Kidney epithelial cell (primary cell): Measurements from ENCODE around the gene TRIM61. TPM values are rescaled to one million over a fixed set of nuclear protein-coding genes. Genes with fewer than 3 reads are reported as not detected.
"Not testable (repeated sequence)": the region's sequence is repeated elsewhere in the genome, so short reads cannot be mapped to it uniquely, and the experiment has no call there.

ENCODE experiments used
- DNase-seq: peaks from one replicate; pipeline ENCODE4 v3.0.0-alpha.2; 2010; ENCODE audit warnings: low read depth
- H3K27me3 ChIP-seq: 2 replicates; pipeline ENCODE4 v1.6.0; 2011; ENCODE audit warnings: low read length; ENCODE audit not compliant: control insufficient read depth, insufficient read depth
- H3K36me3 ChIP-seq: 2 replicates; pipeline ENCODE4 v1.5.1; 2011; ENCODE audit warnings: low read length; ENCODE audit not compliant: control insufficient read depth, insufficient read depth
- H3K4me3 ChIP-seq: 2 replicates; pipeline ENCODE4 v1.5.1; 2011; ENCODE audit warnings: low read depth, mild to moderate bottlenecking, control low read depth, low read length
- total RNA-seq: library from RNA; depleted of rRNA; stranded (reverse); fragments of >200 nt; gene quantifications from 2 replicates; pipeline ENCODE4 v1.2.3, GENCODE V29; 2015
- TF ChIP-seq, protein P1 (sequence below): IDR thresholded peaks from 2 replicates; pipeline ENCODE4 v1.5.1; 2011; ENCODE audit warnings: mild to moderate bottlenecking, moderate library complexity, low read length, control low read depth, inconsistent platforms; ENCODE audit not compliant: insufficient read depth, poor library complexity, severe bottlenecking

TRIM61 gene
- total RNA-seq, 1 donor from 2014 or later: 4.5 TPM

DNA sequence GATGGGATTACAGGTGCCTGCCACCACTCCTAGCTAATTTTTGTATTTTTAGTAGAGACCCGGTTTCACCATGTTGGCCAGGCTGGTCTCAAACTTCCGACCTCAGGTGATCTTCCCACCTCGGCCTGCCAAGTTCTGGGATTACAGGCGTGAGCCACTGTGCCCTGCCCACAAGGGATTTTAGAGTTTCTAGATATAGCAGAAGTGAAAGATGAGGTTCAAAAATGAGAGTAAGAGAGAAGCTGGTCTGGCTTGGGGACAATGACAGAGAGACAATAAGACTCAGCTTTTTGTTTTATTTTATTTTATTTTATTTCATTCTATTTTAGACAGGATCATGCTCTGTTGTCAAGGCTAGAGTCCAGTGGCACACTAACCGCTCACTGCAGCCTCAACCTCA is 30.6 kb downstream of the TRIM61 start:
- H3K27me3 ChIP-seq: no peaks in the 10 kb centered on the region
- H3K36me3 ChIP-seq: no peaks in the 10 kb centered on the region
- DNase-seq: no peak
- no peak overlapping the region for H3K4me3 ChIP-seq
- TF ChIP-seq, protein P1, sequence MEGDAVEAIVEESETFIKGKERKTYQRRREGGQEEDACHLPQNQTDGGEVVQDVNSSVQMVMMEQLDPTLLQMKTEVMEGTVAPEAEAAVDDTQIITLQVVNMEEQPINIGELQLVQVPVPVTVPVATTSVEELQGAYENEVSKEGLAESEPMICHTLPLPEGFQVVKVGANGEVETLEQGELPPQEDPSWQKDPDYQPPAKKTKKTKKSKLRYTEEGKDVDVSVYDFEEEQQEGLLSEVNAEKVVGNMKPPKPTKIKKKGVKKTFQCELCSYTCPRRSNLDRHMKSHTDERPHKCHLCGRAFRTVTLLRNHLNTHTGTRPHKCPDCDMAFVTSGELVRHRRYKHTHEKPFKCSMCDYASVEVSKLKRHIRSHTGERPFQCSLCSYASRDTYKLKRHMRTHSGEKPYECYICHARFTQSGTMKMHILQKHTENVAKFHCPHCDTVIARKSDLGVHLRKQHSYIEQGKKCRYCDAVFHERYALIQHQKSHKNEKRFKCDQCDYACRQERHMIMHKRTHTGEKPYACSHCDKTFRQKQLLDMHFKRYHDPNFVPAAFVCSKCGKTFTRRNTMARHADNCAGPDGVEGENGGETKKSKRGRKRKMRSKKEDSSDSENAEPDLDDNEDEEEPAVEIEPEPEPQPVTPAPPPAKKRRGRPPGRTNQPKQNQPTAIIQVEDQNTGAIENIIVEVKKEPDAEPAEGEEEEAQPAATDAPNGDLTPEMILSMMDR: no peak

DNA sequence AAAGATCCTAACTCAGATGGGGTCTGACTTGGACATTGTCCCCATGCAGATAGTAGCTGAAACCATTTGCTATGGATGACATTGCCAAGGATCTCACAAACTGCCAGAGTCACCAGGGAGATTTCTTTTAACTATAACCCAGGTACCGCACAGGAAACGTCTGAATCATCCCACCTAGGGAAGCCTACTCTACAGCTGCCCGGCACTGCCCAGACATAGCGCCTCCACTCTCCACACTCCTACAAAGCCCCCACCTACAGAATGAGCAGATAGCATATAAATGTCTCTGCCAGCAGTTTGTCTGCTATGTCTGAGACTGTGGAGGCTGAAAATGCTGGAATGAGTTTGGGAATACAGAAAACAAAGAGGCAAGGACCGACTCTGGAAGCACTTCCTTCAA is 32.3 kb downstream of the TRIM61 start:
- H3K4me3 ChIP-seq: no peak overlapping the region
- no peak for DNase-seq
- TF ChIP-seq, protein P1: no peak
- H3K36me3 ChIP-seq: no peaks in the 10 kb centered on the region
- H3K27me3 ChIP-seq: no peaks in the 10 kb centered on the region

DNA sequence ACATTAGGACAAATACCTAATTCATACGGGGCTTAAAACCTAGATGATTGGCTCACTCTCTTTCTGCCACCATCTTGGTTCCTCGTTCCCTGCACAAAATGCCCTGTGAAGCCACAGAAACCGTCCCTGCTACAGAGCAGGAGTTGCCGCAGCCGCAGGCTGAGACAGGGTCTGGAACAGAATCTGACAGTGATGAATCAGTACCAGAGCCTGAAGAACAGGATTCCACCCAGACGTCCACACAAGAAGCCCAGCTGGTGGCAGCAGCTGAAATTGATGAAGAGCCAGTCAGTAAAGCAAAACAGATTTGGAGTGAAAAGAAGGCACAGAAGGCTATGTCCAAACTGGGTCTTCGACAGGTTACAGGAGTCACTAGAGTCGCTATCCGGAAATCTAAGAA is 34.3 kb downstream of the TRIM61 start:
- DNase-seq: no peak
- TF ChIP-seq, protein P1: no peak
- Histone ChIP-seq H3K4me3 (no peak overlapping the region), H3K27me3 (no peaks in the 10 kb centered on the region), H3K36me3 (no peaks in the 10 kb centered on the region)

DNA sequence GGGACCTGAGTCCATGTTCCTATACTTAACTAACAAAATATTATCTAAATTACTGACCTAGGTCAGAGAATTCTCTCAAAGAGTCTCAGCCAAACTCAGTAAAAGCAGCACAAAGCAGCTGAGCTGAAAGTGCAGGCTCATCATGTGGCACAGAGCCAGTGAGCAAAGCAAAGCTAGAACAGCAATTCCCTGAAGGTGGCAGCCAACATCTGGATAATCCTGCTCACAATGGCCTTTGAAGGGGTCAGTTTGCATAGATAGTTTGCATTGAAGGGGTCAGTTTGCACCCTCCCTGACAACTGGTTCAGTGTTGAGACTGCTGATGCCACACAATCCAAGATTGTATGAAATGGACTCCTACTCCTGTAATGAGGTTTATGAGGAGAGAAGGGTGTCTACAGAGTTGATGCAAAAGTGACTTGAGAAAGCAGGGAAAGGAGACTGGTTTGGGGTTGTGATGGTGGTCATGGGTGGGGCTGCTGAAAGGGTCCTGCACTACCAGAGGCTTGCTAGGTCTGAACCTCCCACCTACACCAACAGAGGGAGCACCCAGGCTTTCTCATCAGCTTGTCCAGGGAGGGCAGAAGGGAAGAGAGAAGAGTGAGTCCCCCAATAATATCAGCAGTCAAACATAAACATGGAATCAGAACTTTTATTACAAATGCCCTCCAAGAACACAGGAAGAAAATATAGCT is 39.7 kb downstream of the TRIM61 start:
- no peak for DNase-seq
- H3K36me3 ChIP-seq: no peaks in the 10 kb centered on the region
- TF ChIP-seq, protein P1: peak; percentile 16

DNA sequence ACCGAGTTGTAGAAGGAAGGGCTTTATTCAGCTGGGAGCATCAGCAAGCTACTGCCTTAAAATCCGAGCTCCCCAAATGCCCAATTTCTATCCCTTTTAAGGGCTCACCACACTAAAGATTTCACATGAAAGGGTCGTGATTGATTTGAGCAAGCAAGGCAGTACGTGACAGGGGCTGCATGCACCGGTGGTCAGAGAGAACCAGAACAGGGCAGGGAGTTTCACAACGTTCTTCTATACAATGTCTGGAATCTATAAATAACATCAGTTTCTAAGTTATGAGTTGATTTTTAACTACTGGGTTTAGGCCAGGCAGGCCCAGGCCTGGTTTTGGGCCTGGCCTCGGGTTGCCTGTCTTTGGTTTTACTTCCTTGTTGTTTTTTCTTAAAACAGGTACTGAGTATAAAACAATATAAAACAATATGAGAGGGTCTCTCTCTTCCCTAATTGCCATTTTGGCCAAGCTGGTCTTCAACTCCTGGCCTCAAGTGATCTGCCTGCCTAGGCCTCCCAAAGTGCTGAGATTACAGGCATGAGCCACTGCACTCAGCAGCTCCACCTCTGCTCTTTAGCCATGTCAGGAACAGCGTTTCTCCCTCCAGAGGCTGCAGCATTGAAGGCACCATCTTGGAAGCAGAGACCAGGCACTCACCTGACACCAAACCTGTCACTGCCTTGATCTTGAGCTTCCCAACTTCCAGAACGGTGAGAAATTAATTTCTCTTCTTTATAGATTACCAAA is 41.4 kb downstream of the TRIM61 start:
- not testable (repeated sequence) for H3K4me3 ChIP-seq, H3K27me3 ChIP-seq, H3K36me3 ChIP-seq, DNase-seq

More for the DNA sequence above, 39.7 kb downstream of the TRIM61 start:
- no peaks in the 10 kb centered on the region for H3K27me3 ChIP-seq
- H3K4me3 ChIP-seq: no peak overlapping the region

DNA sequence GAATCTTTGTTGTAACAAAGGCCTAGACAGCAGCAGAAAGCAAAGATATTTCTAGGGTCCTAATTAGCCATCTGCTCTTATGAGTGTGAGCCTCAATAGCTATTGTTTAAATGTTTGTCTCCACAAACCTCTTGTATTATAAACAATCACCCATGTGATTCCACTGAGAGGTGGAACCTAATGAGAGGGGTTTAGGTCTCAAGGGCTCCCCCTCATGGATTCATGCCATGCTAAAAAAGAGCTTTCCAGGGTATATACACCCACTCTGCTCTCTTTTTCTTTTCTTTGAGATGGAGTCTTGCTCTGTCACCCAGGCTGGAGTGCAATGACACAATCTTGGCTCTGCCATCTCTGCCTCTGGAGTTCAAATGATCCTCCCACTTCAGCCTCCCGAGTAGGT is 42.1 kb downstream of the TRIM61 start:
- no peak overlapping the region for H3K4me3 ChIP-seq
- TF ChIP-seq, protein P1: peak; percentile 29
- H3K36me3 ChIP-seq: no peaks in the 10 kb centered on the region
- no peaks in the 10 kb centered on the region for H3K27me3 ChIP-seq
- no peak for DNase-seq
